Ovary (tissue), 9 donors: ENCODE measurements around the gene CROCC2. TPM values are rescaled to one million over a fixed set of nuclear protein-coding genes. Genes with fewer than 3 reads are reported as not detected.

Experiments
- DNase-seq, 5 donors: peaks; one replicate each; pipeline ENCODE4 v3.0.0-alpha.2; 2019 to 2020
- H3K27ac ChIP-seq, 2 donors: fragments of 200-600 bp; one replicate each; pipeline versions ENCODE4 v1.5.1 to v1.8.0; 2019 to 2022
- H3K27me3 ChIP-seq: fragments of 200-600 bp; one replicate; pipeline ENCODE4 v1.8.0; 2022
- H3K36me3 ChIP-seq: fragments of 200-600 bp; sonication (generic); one replicate; pipeline ENCODE4 v1.5.1; 2019
- H3K4me1 ChIP-seq: one replicate; pipeline ENCODE4 v1.8.1; 2013; ENCODE audit warnings: mild to moderate bottlenecking, moderate library complexity; ENCODE audit not compliant: insufficient read depth
- H3K4me3 ChIP-seq: fragments of 200-600 bp; sonication (generic); one replicate; pipeline ENCODE4 v1.5.1; 2017
- H3K9me3 ChIP-seq, 2 donors: fragments of 200-600 bp in 1 of 2; sonication (generic) in 1 of 2; one replicate each; pipeline versions ENCODE4 v1.5.1 to v1.8.1; 2013 to 2019; ENCODE audit warnings: mild to moderate bottlenecking in 1 of 2, moderate library complexity in 1 of 2
- CTCF ChIP-seq, 3 donors: fragments of 450-650 bp in 2 of 3; fragments of 200-600 bp in 1 of 3; IDR thresholded peaks; one replicate each; pipeline versions ENCODE4 v1.5.1 to v1.8.0; 2016 to 2022; ENCODE audit warnings: antibody characterized with exemption in 3 of 3, mild to moderate bottlenecking in 1 of 3
- EP300 ChIP-seq: sonication (generic); formaldehyde crosslinking; IDR thresholded peaks from one replicate; pipeline ENCODE4 v1.6.1; 2017; ENCODE audit warnings: antibody characterized with exemption
- POLR2A ChIP-seq: fragments of 450-650 bp; IDR thresholded peaks from one replicate; pipeline ENCODE4 v1.6.1; 2017; ENCODE audit warnings: antibody characterized with exemption, mild to moderate bottlenecking, moderate library complexity
- WGBS, 3 donors: extraction: QIAGEN DNeasy Blood & Tissue Kit in 1 of 3; methylation state at CpG; one replicate each; pipeline versions ENCODE4 v1.1.5 to v1.1.7; 2013 to 2017; 5-methylcytosine and 5-hydroxymethylcytosine counted together
- intact Hi-C, 4 donors: fragments of 100-400 bp; cut with DNase I; formaldehyde crosslinking; loops; one replicate each; pipeline versions ENCODE4 v1.11.0 to v1.15.1; 2022 to 2023
- polyA plus RNA-seq, 2 donors: library from polyadenylated mRNA; stranded (reverse); fragments of 200-250 nt in 1 of 2; fragments of 350-450 nt in 1 of 2; fragmentation: Illumina TruSeq in 1 of 2; extraction: RNeasy Lipid Tissue Mini Kit (QIAGEN cat#74804) in 1 of 2; gene quantifications; one replicate each; pipeline ENCODE4 v1.2.3, GENCODE V29; 2013 to 2014
- total RNA-seq, 7 donors: library from RNA; depleted of rRNA in 2 of 7; stranded (reverse); fragments of >200 nt in 2 of 7; fragmentation: NEBNext Ultra II Directional in 3 of 7; extraction: Animal tissue kit (Norgen Biotek cat#: 25700) in 3 of 7; gene quantifications; one replicate each; pipeline versions ENCODE4 v1.1.0 to v1.2.4, GENCODE V29; 2016 to 2023
- donor health status: DM: no; HTN: no; CAD: no; lungs with moderate emphysema.
- donor health status: DM: no; HTN: no; CAD: no.
- donor health status: Bipolar disorder and iron deficiency.
- donor health status: DM: yes; HTN: yes; CAD: no.
- donor health status: DM: no; HTN: no; CAD: no.
- donor health status: DM: yes; HTN: yes; CAD: no.

Gene CROCC2
- total and polyA plus RNA-seq, 9 donors, result 0.15 to 6.1 (median 1.5) TPM; not detected in 1

DNA sequence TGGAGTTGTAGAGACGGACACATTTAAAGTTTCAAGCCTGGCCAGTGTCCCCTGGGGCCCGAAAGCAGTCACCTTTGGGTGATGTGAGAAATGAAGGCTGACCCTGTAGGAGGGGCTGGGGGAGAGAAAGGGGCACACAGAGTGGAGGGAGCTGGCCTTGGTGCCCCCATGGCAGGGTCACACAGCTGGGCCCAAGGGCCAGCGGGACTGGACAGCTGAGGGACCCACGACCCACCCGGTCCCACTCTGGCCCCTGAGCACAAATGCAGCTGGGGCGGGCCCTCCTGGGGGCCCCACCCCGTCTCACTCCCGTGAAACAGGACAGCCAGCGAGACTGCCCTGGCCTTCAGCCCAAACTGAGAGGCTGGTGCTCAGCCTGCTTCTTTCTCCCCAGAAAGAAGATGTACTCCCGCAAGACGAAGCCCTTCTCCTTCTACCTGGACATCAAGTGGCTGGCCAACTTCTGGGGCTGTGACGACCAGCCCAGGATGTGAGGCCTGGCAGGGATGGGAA is 31.4 kb upstream of the CROCC2 start:
- Histone ChIP-seq H3K27ac (no peak overlapping the region), H3K36me3 (no peaks in the 10 kb centered on the region), H3K9me3 (no peaks in the 10 kb centered on the region), H3K27me3 (no peaks in the 10 kb centered on the region), H3K4me1 (no peaks in the 10 kb centered on the region), H3K4me3 (no peak overlapping the region)
- 66 to 84% (median 74%) methylated on average over 12 of the region's 12 CpGs for WGBS, 3 donors
- peak in 1 of 5 donors; percentile 27 for DNase-seq
- TF ChIP-seq CTCF (IDR thresholded peaks at IDR 0.05) (no peak), POLR2A (no peak), EP300 (no peak)
- intact Hi-C loops, result no loop called here

DNA sequence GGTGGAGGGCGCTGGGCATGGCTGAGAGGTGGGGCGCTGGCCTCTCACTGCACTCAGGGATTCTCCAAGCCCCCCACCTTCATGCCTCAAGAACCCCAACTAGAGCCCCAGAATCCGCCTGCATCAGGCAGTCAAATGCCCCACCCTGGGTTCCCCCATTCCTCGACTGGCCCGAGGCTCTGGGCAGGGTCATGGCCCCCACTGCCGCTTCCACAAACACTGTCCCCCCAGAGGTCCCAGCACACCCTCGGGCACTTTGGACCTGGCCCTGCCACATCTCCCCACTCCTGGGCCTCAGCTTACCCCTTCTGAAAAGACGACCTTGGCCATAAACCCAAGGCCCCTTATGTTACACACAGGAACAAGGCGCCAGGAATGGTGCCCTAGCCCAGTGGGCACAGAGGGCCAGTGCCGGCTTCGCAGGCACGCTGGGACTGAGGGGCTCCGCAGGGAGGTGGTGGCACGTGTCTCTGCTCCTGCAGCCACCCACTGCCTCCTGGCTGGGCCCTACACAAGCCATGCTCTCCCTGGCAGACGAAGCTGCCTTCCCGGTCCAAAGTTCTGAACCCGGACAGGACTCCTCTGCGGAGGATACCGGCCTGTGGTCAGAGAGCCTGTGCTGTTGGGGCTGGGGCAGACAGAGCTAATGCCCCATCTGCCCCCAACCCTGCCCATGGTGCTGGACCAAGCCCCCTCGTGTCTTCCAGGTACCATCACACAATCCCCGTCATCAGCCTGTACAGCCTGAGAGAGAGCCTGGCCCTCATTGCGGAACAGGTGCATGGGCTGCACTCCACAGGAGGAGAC is 30.7 kb upstream of the CROCC2 start:
- DNase-seq, result no peak
- H3K36me3 ChIP-seq, result no peaks in the 10 kb centered on the region
- H3K4me1 ChIP-seq, result no peaks in the 10 kb centered on the region
- no peaks in the 10 kb centered on the region for H3K27me3 ChIP-seq
- intact Hi-C loops, result no loop called here
- no peak overlapping the region for H3K27ac ChIP-seq
- WGBS, 3 donors, result 96 to 98% (median 96%) methylated on average over 18 to 22 of the region's 22 CpGs
- TF ChIP-seq POLR2A (no peak), CTCF (IDR thresholded peaks at IDR 0.05) (no peak), EP300 (no peak)
- H3K4me3 ChIP-seq, result no peak overlapping the region
- H3K9me3 ChIP-seq, result no peaks in the 10 kb centered on the region

DNA sequence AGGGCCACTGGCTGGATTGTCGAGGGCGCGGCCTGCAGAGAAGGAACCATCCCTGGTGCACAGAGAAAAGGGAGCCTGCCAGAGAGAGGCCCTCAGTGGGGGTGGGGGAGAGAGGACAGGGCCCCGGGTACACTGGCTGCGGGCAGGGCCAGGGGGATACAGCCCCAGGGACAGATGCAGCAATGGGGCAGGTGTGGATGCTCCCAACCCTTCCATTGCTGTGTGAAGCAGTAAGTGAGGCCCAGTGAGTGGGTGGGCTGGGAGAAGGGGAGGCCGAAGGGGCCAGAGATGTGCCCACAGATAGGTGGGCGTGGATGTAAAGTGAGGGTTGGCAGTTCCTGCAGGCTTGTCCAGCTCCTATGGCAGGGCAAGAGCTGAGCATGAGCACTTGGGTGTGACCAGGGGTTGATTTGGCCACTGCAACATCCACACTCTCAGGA is 30.1 kb upstream of the CROCC2 start:
- intact Hi-C loops, result no loop called here
- DNase-seq, result no peak
- WGBS, 3 donors, result 69 to 82% (median 78%) methylated on average over 7 of the region's 7 CpGs
- TF ChIP-seq CTCF (IDR thresholded peaks at IDR 0.05) (no peak), POLR2A (no peak), EP300 (no peak)
- H3K4me1 ChIP-seq, result no peaks in the 10 kb centered on the region
- H3K27me3 ChIP-seq, result no peaks in the 10 kb centered on the region
- no peak overlapping the region for H3K4me3 ChIP-seq
- no peak overlapping the region for H3K27ac ChIP-seq
- no peaks in the 10 kb centered on the region for H3K9me3 ChIP-seq
- no peaks in the 10 kb centered on the region for H3K36me3 ChIP-seq

DNA sequence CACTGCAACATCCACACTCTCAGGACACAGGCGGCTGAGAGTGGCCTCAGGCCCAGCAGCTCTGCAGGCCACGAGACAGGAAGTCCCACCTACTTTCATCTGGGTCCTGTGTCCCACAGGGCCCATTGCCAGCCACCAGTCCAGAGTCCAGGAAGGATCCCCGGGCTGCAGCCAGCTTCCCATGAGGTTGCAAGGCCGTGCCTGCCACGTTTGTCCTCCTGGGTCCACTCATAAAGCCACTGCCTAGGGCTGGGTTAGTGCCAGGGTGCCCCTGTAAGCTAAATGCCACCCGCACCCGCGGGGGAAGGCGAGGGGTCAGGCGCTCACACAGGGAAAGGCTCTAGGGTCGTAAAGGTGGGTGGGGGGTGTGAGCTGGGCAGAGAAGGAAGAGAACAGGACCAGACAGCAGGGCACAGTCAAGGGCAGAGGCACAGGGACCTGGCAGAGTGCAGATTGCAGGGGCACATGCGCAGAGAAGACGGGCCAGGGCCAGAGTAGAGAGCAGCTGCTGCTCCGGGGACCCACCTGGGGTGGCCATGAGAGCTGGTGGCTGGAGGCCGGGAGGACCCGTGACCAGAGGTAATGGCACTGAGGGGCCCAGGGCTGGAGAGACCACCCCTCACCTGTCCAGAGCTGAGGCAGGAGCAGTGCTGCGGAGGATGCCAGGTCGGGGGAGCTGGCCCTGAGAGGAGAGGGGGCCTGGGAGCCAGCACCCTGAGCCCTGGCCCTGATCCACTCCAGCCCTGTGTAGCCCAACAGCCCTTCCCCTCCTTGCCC is 29.5 kb upstream of the CROCC2 start:
- no peak for TF ChIP-seq CTCF (IDR thresholded peaks at IDR 0.05)
- TF ChIP-seq EP300, result no peak
- TF ChIP-seq POLR2A, result no peak
- no peaks in the 10 kb centered on the region for H3K4me1 ChIP-seq
- no peak overlapping the region for H3K27ac ChIP-seq
- peak in 4 of 5 donors; percentile 7 to 31 (median 14) for DNase-seq
- intact Hi-C loops, result no loop called here
- no peak overlapping the region for H3K4me3 ChIP-seq
- H3K9me3 ChIP-seq, result no peaks in the 10 kb centered on the region
- no peaks in the 10 kb centered on the region for H3K27me3 ChIP-seq
- H3K36me3 ChIP-seq, result no peaks in the 10 kb centered on the region
- 85 to 89% (median 88%) methylated on average over 18 of the region's 18 CpGs for WGBS, 3 donors
